Measurements from ENCODE around the gene DCP2.
"Not testable (repeated sequence)": the region's sequence is repeated elsewhere in the genome, so short reads cannot be mapped to it uniquely, and the experiment has no call there.

Gene DCP2
- 117 to 172 reads per million in 2 experiments for total RNA-seq

DNA sequence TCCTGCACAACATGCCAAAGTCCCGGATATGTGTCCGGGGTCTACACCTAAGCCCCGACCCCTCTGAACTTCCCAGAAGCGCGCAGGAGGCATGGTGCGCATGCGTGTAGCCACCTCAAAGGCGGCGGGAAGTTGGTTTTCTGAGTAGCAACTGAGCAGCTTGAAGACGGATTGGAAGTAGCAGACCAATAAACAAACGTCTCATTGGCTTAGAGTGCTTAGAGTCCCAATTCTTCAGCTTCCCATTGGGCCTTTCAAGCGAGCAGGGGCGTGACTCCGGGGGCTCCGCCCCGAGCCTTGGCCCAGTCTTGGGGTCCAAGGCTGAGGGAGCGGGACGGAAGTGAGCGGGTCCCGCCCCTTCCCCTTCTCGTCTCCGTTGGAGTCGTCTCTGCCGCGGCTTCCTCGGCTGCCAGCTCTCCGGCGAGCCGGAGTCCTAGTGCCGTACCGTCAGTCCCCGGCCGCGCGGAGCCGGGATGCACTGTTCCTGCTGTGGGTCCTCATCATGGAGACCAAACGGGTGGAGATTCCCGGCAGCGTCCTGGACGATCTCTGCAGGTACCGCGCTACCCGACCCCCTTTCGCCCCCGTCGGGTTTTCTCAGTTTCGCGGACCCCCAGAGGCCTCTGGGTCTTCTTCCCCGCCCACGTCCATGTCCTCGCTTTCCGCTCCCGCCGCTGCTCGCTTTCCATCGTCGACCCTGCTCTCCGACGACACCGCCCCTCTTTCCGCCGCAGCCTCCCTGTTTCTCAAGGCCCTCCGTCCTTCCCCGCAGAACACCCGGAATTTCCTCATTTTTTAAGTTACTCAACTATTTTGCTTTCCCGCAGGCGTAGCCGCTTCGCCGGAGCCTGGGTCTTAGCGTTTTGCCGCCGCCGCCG is at the start of gene DCP2:
Gene DCP2 (plus strand): TSS at position 367 of the 878 bp plus-strand sequence. CDS start 136 bp downstream, at position 503.
- DNase-seq (ENCODE audit: low read depth), result peak; percentile 90

DNA sequence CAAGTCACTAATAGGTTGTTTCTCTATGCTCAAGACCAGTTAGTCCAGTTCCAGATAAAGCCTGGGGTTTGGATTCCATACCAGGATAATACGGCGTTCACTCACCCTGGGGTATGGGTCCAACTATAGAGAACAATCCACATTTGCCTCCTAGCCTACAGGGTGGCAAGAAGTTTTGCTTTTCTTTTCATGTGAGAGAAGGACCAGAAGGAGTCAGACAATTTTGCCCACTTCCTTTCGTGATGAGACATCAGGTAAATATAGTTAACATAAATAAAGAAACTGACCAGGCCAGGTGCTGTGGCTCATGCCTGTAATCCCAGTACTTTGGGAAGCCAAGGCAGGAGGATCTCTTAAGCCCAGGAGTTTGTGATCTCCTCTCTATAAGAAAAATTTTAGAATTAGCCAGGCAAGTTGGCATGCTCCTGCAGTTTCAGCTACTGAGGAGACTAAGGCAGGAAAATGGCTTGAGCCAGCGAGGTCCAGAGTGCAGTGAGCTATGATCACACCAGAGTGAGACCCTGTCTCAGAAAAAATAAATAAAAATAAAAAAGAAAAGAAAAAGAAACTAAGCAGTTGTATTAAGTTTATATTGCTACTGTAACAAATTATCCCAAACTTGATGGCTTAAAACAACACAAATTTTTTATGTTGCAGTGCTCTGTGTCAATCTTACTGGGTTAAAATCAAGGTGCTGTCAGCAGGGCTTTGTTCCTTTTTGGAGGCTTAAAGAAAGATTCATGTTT is 47.1 kb upstream of the DCP2 start:
- no peak for DNase-seq (ENCODE audit: low read depth)

DNA sequence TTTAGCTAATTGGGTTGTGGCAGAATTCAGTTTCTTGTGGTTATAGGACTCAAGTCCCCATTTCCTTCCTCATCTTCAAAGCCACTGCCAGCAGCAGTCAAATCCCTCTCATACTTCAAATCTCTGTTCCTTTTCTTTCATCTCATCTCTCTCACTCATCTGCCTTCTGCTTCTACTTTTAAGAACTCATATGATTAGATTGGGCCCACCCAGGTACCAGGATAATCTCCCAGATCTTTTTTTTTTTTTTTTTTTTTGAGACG is 46.6 kb upstream of the DCP2 start:
- DNase-seq (ENCODE audit: low read depth), result no peak

DNA sequence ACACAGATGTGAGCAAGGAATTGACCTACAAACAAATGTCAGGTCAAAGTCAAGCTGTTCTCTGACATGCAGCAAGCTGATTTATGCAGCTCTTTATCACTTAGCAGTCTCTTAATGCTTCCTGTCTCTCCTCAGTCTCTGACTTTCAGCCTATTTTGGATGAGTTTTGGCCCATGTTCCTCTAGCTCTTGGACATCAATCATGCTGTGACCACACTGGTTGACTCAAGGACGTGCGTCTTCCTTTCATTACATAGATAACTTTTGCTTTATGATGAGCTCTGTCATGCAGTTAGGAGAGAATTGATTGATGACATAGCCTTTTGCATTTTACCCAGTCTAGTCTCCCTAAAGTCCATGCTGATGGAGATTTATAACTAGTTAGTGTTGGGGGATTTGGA is 45.1 kb upstream of the DCP2 start:
- DNase-seq (ENCODE audit: low read depth), result no peak

DNA sequence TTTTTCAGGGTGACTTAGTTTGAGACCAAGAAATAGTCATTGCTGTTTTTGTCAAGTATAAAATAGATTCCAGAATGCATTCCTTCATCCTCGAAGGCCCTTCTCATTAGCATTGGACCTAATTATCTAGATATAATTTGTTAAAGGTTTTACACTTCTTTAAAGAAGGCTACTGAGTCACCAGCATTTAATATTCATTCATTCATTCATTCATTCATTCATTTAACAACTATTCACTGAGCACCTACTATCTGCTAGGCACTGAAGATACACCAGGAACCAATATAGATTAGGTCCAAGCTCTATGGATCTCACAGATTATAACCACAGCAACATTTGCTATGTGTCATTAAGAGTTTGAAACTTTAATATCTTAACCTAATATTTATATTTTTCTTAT is 43.5 kb upstream of the DCP2 start:
- no peak for DNase-seq (ENCODE audit: low read depth)

DNA sequence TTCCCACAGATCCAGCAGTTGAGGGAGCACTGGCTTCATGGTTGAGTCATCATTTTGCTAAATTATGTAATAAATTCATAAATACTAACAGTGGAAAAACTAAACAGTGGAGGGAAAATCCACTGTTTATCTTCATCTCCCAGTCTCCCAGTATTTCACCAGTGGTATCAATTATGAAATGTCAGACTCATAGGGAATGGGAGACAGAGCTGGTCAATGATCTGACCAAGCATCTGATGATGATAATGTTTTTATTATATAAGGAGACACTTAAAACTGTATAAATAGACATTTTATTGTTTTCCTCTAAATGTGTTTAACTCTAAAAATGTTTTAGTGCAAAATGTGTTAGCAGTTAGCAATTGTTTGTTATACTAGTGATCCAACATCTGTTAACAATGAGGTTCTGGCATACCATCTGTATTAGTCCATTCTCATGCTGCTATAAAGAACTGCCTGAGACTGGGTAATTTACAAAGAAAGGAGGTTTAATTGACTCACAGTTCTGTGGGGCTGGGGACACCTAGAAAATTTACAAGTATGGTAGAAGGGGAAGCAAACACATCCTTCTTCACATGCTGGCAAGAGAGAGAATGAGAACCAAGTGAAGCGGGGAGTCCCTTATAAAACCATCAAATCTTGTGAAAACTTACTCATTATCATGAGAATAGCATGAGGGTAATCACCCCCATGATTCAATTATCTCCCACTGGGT is 42.8 kb upstream of the DCP2 start:
- no peak for DNase-seq (ENCODE audit: low read depth)

DNA sequence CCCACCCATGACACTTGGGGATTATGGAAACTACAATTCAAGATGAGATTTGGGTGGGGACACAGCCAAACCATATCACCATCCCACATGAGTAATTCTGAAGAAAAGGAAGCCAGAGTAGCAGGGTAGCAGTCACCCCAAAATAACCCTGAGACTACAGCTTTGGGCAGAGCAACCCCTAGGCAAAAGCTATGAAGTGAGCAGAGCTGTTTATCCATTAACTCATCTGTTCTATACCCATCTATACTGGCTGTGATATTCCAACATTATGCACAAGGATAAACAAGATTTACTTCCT is 42.3 kb upstream of the DCP2 start:
- DNase-seq (ENCODE audit: low read depth), result no peak

DNA sequence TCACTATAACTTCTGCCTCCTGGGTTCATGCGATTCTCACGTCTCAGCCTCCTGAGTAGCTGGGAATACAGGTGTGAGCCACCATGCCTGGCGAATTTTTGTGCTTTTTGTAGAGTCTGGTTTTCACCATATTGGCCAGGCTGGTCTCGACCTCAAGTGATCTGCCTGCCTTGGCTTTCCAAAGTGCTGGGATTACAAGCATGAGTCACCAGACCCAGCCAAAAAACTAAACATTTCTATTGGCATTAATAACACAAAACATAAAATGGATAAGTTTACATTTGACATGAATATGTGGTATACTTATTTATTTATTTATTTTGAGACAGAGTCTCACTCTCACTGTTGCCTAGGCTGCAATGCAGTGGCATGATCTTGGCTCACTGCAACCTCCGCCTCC is 40.9 kb upstream of the DCP2 start:
- DNase-seq (ENCODE audit: low read depth), result no peak

DNA sequence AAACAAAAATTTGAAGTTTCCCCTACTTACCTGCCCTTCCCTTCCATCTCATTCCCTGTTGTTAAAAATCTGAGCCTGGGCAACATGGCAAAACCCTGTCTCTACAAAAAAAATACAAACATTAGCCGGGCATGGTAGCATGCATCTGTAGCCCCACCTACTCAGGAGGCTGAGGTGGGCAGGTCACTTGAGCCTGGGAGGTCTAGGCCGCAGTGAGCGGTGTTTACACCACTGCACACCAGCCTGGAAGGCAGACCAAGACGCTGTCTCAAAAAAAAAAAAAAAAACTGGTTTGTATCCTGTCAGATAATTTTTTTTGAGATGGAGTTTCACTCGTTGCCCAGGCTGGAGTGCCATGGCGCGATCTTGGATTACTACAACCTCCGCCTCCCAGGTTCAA is 38.3 kb upstream of the DCP2 start:
- DNase-seq (ENCODE audit: low read depth), result no peak

DNA sequence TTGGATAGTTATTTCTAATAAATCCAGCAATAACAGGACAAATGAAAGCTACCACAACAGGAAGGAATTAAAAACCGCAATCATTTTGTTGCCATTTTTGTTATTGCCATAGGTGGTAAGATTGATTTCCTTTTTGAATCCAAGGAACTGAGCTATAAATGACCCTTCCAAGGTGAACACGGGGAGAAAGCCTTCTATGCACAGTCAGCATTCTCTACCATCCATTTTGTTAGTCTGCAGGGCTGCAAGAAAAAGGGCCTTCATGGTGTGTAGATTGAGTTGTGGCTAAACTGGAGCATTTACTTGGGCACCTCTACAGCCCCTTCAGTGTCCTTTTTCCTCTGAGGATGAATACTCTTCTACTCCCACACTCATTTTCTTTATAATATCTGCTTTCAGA is 35.9 kb upstream of the DCP2 start:
- DNase-seq (ENCODE audit: low read depth), result no peak

DNA sequence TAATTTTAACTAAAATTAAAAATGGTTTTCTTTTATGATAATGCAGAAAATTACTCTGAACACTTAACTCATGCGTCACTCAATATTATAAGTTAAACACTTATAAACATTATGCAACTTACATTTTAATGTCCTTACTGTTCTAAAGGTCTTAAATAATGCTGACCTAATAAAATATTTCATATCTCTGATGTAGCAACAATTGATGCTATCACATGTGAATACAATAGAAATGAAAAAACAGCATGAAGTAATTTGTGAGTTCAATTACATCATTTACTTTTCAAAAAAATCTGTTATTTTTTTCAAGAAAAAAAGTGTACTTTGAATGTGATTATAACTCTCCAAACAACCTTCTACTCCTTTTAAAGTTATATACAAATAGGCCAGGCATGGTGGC is 28.1 kb upstream of the DCP2 start:
- DNase-seq (ENCODE audit: low read depth), result no peak

DNA sequence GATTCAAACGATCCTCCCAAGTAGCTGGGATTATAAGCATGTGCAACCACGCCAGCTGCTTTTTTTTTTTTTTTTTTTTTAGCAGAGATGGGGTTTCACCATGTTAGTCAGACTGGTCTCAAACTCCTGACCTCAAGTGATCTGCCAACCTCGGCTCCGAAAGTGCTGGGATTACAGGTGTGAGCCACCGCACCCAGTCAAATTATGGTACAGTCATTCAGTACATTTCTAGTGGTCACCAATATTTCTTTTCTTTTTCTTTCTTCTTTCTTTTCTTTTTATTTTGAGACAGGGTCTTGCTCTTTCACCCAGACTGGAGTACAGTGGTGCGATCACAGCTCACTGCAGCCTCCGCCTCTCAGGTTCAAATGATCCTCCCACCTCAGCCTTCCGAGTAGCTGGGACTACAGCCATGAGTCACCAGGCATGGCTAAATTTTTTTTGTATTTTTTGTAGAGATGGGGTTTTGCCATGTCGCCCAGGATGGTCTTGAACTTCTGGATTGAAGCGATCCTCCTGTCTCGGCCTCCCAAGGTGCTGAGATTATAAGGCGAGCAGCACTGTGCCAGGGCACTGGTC is 25.4 kb upstream of the DCP2 start:
- no peak for DNase-seq (ENCODE audit: low read depth)

DNA sequence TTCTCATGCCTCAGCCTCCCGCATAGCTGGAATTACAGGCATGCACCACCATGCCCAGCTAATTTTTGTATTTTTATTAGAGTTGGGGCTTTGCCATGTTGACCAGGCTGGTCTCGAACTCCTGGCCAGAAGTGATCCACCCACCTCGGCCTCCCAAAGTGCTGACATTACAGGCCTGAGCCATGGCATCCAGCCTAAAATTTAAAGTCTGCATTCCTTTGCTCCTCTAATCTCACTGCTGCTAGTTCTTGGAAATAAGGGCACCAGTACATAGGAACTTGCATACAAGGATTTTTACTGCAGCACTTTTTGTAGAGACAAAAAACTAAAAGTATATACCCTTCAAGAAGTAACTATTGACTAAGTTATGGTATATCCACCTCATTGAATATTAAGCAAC is 20.0 kb upstream of the DCP2 start:
- no peak for DNase-seq (ENCODE audit: low read depth)

DNA sequence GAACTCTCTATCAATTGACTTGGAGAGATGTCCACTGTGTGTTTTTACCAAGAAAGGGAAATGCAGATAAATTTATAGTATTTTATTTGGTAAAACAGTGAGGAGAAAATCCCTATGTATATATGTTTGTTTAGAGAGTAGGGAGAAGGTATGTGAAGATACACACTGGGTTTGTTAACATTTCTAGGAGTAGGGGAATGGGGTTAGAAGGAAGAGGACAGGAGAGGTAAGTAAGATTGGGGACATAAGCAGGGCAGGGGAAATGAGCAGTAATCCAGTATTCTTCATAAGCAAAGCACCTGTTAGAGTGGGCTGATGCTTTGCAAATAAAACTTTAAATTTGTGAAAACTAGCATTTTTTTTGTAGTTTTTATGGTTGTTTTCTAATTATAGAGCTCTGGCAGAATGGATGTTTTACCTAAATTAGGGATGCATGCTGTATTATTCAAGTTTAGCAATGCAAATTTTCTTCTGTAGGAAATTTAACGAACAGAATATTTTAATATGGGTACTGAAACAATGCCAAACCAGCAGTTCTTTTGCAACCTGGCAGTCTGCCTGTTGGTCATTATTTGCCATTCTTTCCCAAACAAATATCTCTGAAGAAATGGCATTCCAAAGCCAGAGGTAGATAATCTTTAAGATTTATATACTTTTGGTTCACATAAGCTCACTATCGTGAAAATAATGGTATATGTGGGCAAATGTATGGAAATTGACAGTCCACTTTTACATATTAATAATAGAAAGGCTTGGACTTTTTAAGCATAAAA is 19.4 kb upstream of the DCP2 start:
- no peak for DNase-seq (ENCODE audit: low read depth)

DNA sequence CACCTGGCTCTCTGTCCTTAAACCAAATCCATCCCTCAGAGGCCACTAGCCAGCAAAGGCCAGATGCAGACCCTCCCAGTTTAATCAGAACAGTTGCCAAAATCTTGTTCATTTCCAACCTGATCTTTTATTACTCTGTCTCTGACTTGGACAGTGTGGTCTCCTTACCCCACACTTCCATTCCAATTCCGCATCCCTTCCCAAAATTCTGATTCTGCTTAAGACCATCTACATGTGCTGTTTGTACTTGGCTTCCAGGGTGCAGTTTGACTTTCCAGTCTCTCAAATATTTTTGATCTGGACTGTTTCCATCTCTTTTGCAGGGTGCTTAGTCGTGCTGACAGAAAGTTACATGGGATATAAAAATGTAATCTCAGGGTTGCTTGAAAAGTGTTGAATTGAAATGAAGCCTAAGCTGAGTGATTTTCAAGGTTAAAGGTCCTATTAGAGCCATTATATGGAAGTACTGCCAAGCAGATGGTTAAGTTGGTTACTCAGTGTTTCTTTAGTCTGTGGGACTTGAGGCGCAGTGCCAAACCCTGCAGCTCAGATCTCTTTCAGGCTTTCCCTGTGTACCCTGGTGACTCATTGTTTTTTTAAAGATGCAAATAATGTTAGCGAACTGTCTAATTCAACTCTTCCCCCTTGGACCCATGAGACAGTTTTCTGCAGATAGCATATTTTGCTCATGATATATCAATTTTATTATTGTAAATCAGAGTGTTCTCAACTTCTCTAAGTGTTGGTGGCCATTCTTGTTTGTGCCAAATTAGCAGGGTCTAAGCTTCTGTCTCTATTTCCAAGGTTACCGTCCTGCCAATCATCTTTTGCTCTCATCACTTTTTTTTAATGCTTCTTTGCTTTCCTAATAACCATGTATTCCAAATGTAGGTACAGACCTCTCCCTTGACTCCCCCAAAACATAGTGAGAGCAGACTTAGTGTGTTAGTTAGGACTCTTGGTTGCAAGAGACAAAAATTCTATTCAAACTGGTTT is 18.2 kb upstream of the DCP2 start:
- no peak for DNase-seq (ENCODE audit: low read depth)

DNA sequence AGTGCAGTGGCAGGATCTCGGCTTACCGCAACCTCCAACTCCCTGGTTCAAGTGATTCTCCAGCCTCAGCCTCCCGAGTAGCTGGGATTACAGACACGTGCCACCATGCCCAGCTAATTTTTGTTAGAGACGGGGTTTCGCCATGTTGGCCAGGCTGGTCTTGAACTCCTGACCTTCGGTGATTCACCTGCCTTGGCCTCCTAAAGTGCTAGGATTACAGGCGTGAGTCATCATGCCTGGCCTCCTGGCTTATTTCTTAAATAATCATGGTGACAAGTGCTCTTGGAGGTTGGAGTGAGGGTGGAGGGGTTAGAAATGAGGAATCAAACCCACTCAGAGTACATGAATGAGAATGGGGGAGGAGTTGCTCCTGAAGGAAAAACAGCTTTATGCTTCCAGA is 16.7 kb upstream of the DCP2 start:
- DNase-seq (ENCODE audit: low read depth), result not testable (repeated sequence)

DNA sequence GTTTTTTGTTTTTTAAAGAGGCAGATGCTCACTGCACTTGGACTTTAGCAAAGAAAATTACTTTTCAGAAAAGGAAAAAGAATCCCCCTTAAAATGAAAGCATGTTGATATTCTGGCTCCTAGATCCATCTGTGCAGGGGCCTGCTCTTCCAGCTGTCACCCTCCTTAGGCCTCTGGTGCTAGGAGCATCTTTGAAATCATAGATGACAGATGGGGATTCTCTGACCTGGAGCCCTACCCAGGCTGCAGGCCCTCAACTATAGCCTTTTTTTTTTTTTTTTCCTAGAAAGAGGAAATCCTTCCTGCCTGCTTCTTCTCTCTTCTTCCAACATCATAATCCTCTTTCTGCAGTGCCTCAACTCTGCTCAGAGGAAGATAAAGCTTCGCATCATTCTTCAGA is 16.3 kb upstream of the DCP2 start:
- DNase-seq (ENCODE audit: low read depth), result no peak

DNA sequence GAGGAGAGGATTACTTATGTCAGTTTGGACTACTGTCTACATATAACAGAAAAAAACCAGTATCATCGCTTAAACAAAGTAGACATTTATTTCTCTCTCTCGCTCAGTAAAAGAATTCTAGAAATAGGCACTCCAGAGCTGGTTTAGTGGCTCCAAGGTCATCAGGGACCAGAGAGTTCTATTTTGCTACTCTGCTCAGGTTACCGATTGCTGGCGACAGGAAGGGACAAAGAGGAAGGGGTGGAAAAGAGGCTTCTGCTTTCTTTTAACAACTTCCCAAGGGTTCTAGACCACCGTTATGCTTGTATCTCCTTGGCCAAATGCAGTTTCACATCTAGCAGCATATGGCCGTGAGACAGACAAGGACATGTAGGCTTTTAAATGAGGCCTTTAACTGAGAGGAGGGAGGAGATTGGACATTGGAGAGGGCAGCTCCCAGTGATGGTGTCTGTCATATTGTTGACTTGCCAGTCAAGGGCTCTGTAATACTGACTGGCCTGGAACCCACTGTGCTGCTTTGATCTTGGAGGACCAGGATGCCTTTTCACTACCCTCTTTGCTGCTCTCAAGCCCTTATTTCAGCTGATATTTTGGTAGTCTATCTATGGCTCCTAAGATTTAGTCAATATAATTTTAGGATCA is 15.6 kb upstream of the DCP2 start:
- no peak for DNase-seq (ENCODE audit: low read depth)

DNA sequence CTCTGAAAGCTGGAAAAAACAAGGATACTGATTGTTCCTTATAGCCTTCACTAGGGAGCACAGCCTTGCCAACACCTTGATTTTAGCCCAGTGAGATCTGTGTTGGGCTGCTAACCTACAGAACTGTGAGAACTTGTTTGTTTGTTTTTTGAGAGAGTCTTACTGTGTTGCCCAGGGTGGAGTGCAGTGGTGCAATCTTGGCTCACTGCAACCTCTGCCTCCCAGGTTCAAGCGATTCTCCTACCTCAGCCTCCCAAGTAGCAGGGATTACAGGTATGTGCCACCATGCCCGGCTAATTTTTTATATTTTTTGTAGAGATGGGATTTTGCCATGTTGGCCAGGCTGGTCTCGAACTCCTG is 13.2 kb upstream of the DCP2 start:
- DNase-seq (ENCODE audit: low read depth), result not testable (repeated sequence)

DNA sequence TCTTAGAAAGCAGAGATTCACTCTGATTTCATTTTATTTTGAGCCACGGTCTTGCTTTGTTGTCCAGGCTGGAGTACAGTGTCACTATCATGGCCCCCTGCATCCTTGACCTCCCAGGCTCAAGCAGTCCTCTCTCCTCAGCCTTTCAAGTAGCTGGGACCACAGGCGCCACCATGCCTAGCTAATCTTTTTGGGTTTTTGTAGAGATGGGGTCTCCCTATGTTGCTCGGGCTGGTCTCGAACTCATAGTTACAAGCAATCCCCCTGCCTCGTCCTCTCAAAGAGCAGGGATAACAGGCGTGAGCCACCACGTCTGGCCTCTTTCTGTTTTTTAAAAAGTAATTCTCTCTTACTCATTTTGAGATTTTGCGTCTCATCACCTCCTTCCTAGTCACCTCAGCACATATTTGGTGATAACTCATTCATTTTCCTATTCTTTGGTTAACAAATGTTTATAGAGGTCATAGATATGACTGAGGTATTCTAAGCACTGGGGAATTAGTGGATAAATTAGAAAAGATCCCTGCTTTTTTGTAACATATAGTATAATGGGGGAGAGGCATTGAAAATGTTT is 10.8 kb upstream of the DCP2 start:
- DNase-seq (ENCODE audit: low read depth), result no peak
